Colonic mucosa (tissue), 4 donors: Measurements from ENCODE around the gene AHCYL1. TPM values are rescaled to one million over a fixed set of nuclear protein-coding genes. Genes with fewer than 3 reads are reported as not detected.

ENCODE experiments used
- DNase-seq: peaks from one replicate; pipeline ENCODE4 v3.0.0-alpha.2; 2020
- H3K27ac ChIP-seq: fragments of 200-600 bp; one replicate; pipeline ENCODE4 v1.8.0; 2021
- H3K27me3 ChIP-seq: fragments of 200-600 bp; one replicate; pipeline ENCODE4 v1.8.0; 2021
- H3K36me3 ChIP-seq: fragments of 200-600 bp; one replicate; pipeline ENCODE4 v1.8.0; 2021
- H3K4me1 ChIP-seq: fragments of 200-600 bp; one replicate; pipeline ENCODE4 v1.8.0; 2021; ENCODE audit warnings: mild to moderate bottlenecking
- H3K4me3 ChIP-seq: fragments of 200-600 bp; one replicate; pipeline ENCODE4 v1.8.0; 2021
- H3K9ac ChIP-seq, 2 donors: one replicate each; pipeline ENCODE4 v1.7.0; 2013; ENCODE audit warnings: control low read depth in 2 of 2, low read depth in 2 of 2, low read length in 2 of 2
- H3K9me3 ChIP-seq: fragments of 200-600 bp; one replicate; pipeline ENCODE4 v1.8.0; 2021
- CTCF ChIP-seq: fragments of 200-600 bp; IDR thresholded peaks from one replicate; pipeline ENCODE4 v1.8.0; 2022; ENCODE audit warnings: antibody characterized with exemption, mild to moderate bottlenecking
- intact Hi-C: fragments of 100-400 bp; cut with DNase I; formaldehyde crosslinking; loops from one replicate; pipeline ENCODE4 v1.14.1; 2022
- total RNA-seq, 2 donors: library from RNA; stranded (reverse); fragmentation: NEBNext Ultra II Directional in 1 of 2; extraction: Animal tissue kit (Norgen Biotek cat#: 25700) in 1 of 2; gene quantifications; one replicate each; pipeline ENCODE4 v1.2.1, GENCODE V29; 2021
- donor health status: healthy.
- donor health status: DM: no; HTN: no; CAD: no.
- donor health status: DM: no; HTN: no; CAD: no.

The AHCYL1 gene
- total RNA-seq, 2 donors from 2014 or later, result 108 to 115 TPM

DNA sequence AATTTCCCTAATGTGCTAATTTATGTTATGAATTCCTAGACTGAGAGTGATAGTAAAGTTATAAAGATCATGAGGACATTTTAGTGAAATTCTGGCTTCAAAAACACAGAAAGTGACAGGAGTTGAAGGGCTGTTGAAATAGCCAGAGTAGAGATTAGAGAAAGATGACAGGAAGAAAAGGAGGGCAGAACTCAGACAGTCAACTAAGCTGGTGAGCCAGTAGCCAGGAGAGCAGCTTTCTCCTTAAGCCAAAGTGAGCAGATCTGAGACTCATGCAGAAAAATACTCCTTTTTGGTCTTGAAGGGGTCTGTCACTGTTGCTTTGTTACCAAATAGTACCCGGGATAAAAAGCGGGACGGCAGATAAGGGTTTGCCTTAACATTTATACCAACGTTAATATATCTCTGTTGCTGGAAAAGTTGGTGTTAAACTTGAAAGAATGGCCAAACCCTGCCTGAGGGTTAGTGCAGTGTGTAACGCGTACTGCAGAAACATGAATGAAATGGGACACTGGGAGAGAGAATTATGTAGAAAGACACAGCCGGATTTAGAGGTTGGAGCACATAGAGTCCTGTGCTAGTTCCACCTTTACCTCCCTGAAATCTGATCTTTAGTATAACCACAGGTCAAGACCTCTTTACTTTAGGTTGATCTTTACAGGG lies 12.8 kb downstream of the AHCYL1 start:
- no peaks in the 10 kb centered on the region for H3K9me3 ChIP-seq
- H3K27me3 ChIP-seq, result no peaks in the 10 kb centered on the region
- H3K36me3 ChIP-seq, result no peaks in the 10 kb centered on the region
- no peak overlapping the region for H3K4me3 ChIP-seq
- intact Hi-C loops, result no loop called here
- no peak for TF ChIP-seq CTCF
- H3K27ac ChIP-seq, result no peak overlapping the region
- no peak overlapping the region for H3K9ac ChIP-seq
- no peak for DNase-seq
- H3K4me1 ChIP-seq, result peaks cover 17% of the 10 kb centered on the region

GRCh38 chr1:109997867-109998229 lies 13.3 kb downstream of the AHCYL1 start:
- Histone ChIP-seq H3K27ac (no peak overlapping the region), H3K4me3 (no peak overlapping the region), H3K9me3 (no peaks in the 10 kb centered on the region), H3K36me3 (no peaks in the 10 kb centered on the region), H3K9ac (no peak overlapping the region), H3K4me1 (peaks cover 17% of the 10 kb centered on the region), H3K27me3 (no peaks in the 10 kb centered on the region)
- TF ChIP-seq CTCF, result no peak
- intact Hi-C loops, result no loop called here
- no peak for DNase-seq

DNA sequence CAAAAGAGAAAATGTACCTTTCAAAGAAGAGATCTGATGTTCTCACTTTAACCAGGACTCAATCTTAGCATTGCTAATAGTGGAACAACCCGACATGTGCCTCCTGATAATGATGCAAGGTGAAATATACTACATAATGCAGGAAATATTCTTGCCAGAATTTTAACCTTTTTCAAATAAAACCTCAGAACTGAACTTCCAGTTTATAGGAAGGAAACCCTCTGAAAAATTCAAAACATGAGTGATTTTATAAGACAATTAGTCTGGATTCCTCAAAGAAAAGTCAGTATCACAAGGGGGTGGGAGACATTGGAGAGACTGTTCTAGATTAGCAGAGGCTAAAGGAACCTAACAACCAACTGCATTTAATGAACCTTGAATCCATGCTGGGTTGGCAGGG lies 18.1 kb downstream of the AHCYL1 start:
- Histone ChIP-seq H3K4me3 (no peak overlapping the region), H3K9me3 (no peaks in the 10 kb centered on the region), H3K27me3 (no peaks in the 10 kb centered on the region), H3K36me3 (no peaks in the 10 kb centered on the region), H3K9ac (no peak overlapping the region), H3K4me1 (peaks cover 12% of the 10 kb centered on the region), H3K27ac (peak overlapping the region; percentile 67)
- intact Hi-C loops, result no loop called here
- no peak for DNase-seq
- no peak for TF ChIP-seq CTCF

GRCh38 chr1:110003747-110004428 lies 19.3 kb downstream of the AHCYL1 start:
- no peak for TF ChIP-seq CTCF
- Histone ChIP-seq H3K4me1 (peaks cover 12% of the 10 kb centered on the region), H3K9ac (peak overlapping the region; percentile 19 to 67), H3K36me3 (no peaks in the 10 kb centered on the region), H3K9me3 (no peaks in the 10 kb centered on the region), H3K4me3 (no peak overlapping the region), H3K27ac (peak overlapping the region; percentile 67), H3K27me3 (no peaks in the 10 kb centered on the region)
- peak; percentile 72 for DNase-seq
- intact Hi-C loops, result no loop called here

- intact Hi-C loops, result no loop called here
- H3K36me3 ChIP-seq, result no peaks in the 10 kb centered on the region
- peak overlapping the region; percentile 67 for H3K27ac ChIP-seq
- peak overlapping the region in 1 of 2 donors; percentile 67 for H3K9ac ChIP-seq
- H3K9me3 ChIP-seq, result no peaks in the 10 kb centered on the region
- DNase-seq, result no peak
- TF ChIP-seq CTCF, result no peak
- H3K4me1 ChIP-seq, result peaks cover 12% of the 10 kb centered on the region
- H3K27me3 ChIP-seq, result no peaks in the 10 kb centered on the region
- no peak overlapping the region for H3K4me3 ChIP-seq
These were observed 20.0 kb downstream of the AHCYL1 start for GRCh38 chr1:110004583-110004982.
